ENCODE results near the gene ATG13.
A peak's percentile ranks its signal among the peaks of the same experiment; 100 is the strongest.

The ATG13 gene

GRCh38 chr11:46615756-46616155 is 1.6 kb upstream of the ATG13 start:
- Histone ChIP-seq H3K36me3 (replicated peaks; ENCODE audit: low read depth, low read length) (no peaks in the 10 kb centered on the region), H3K9me3 (ENCODE audit: insufficient read depth, low read length) (no peaks in the 10 kb centered on the region), H4K20me1 (ENCODE audit: insufficient read depth, low read length) (no peaks in the 10 kb centered on the region), H3K4me2 (ENCODE audit: low read length) (no peak overlapping the region), H3K4me1 (ENCODE audit: low read length) (peaks cover 13% of the 10 kb centered on the region), H3K79me2 (ENCODE audit: low read length) (peaks cover 23% of the 10 kb centered on the region), H3K9ac (ENCODE audit: low read length) (no peak overlapping the region), H3K4me3 (ENCODE audit: low read length) (no peak overlapping the region), H2AFZ (ENCODE audit: low read depth, low read length) (no peak overlapping the region), H3K27ac (ENCODE audit: low read length) (no peak overlapping the region), H3K27me3 (ENCODE audit: low read depth, low read length) (no peaks in the 10 kb centered on the region)
- TF ChIP-seq EZH2phosphoT487 (IDR thresholded peaks at IDR 0.05; ENCODE audit: low read depth), result no peak
- no peak for TF ChIP-seq CTCF (IDR thresholded peaks at IDR 0.05; ENCODE audit: low read depth, low read length)

- peak overlapping the region; percentile 92 for H3K9ac ChIP-seq (ENCODE audit: low read length)
- peak overlapping the region; percentile 96 for H3K4me3 ChIP-seq (ENCODE audit: low read length)
- H3K36me3 ChIP-seq (replicated peaks; ENCODE audit: low read depth, low read length), result no peaks in the 10 kb centered on the region
- H3K9me3 ChIP-seq (ENCODE audit: insufficient read depth, low read length), result no peaks in the 10 kb centered on the region
- H3K4me2 ChIP-seq (ENCODE audit: low read length), result peak overlapping the region; percentile 79
- peak overlapping the region; percentile 35 for H3K27ac ChIP-seq (ENCODE audit: low read length)
- peaks cover 26% of the 10 kb centered on the region for H3K79me2 ChIP-seq (ENCODE audit: low read length)
- H4K20me1 ChIP-seq (ENCODE audit: insufficient read depth, low read length), result no peaks in the 10 kb centered on the region
- H2AFZ ChIP-seq (ENCODE audit: low read depth, low read length), result peak overlapping the region; percentile 95
- H3K27me3 ChIP-seq (ENCODE audit: low read depth, low read length), result no peaks in the 10 kb centered on the region
- peaks cover 13% of the 10 kb centered on the region for H3K4me1 ChIP-seq (ENCODE audit: low read length)
- TF ChIP-seq CTCF (IDR thresholded peaks at IDR 0.05; ENCODE audit: low read depth, low read length), result no peak
- no peak for TF ChIP-seq EZH2phosphoT487 (IDR thresholded peaks at IDR 0.05; ENCODE audit: low read depth)
These were observed 711 bp upstream of the ATG13 start for GRCh38 chr11:46616551-46617133.

DNA sequence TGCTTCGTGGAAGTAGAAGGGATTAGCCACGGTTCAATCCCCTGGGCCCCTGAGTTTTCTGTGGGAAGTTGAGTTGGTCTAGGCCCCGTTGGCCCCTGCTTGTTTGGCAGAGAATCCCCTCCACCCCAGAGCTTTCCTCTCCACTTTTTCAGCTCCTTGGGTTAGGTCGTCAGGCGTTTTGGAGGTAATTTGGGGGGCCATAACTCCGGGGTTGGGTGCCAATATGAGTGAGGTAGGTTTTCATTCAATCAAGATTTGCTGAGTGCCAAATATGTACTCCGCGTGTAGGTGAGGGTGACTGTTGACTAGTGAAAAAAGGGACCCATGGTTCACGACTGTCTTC is 590 bp downstream of the ATG13 start:
- Histone ChIP-seq H4K20me1 (ENCODE audit: insufficient read depth, low read length) (no peaks in the 10 kb centered on the region), H3K4me2 (ENCODE audit: low read length) (peak overlapping the region; percentile 81), H3K4me1 (ENCODE audit: low read length) (peaks cover 13% of the 10 kb centered on the region), H3K9ac (ENCODE audit: low read length) (peak overlapping the region; percentile 92), H3K27me3 (ENCODE audit: low read depth, low read length) (no peaks in the 10 kb centered on the region), H3K79me2 (ENCODE audit: low read length) (peaks cover 27% of the 10 kb centered on the region), H3K27ac (ENCODE audit: low read length) (peak overlapping the region; percentile 79), H3K36me3 (replicated peaks; ENCODE audit: low read depth, low read length) (no peaks in the 10 kb centered on the region), H2AFZ (ENCODE audit: low read depth, low read length) (peak overlapping the region; percentile 97; the same call in 1 of the 2 replicates), H3K9me3 (ENCODE audit: insufficient read depth, low read length) (no peaks in the 10 kb centered on the region), H3K4me3 (ENCODE audit: low read length) (peak overlapping the region; percentile 96)
- no peak for TF ChIP-seq EZH2phosphoT487 (IDR thresholded peaks at IDR 0.05; ENCODE audit: low read depth)

GRCh38 chr11:46618837-46619236 is 1.5 kb downstream of the ATG13 start:
- H3K27me3 ChIP-seq (ENCODE audit: low read depth, low read length), result no peaks in the 10 kb centered on the region
- peaks cover 13% of the 10 kb centered on the region for H3K4me1 ChIP-seq (ENCODE audit: low read length)
- H3K9me3 ChIP-seq (ENCODE audit: insufficient read depth, low read length), result no peaks in the 10 kb centered on the region
- H3K27ac ChIP-seq (ENCODE audit: low read length), result no peak overlapping the region
- TF ChIP-seq EZH2phosphoT487 (IDR thresholded peaks at IDR 0.05; ENCODE audit: low read depth) (no peak), CTCF (IDR thresholded peaks at IDR 0.05; ENCODE audit: low read depth, low read length) (no peak)
- H3K4me3 ChIP-seq (ENCODE audit: low read length), result no peak overlapping the region
- H3K79me2 ChIP-seq (ENCODE audit: low read length), result peaks cover 27% of the 10 kb centered on the region
- no peak overlapping the region for H2AFZ ChIP-seq (ENCODE audit: low read depth, low read length)
- no peaks in the 10 kb centered on the region for H3K36me3 ChIP-seq (replicated peaks; ENCODE audit: low read depth, low read length)
- peak overlapping the region; percentile 0; the same call in 1 of the 2 replicates for H3K4me2 ChIP-seq (ENCODE audit: low read length)
- no peaks in the 10 kb centered on the region for H4K20me1 ChIP-seq (ENCODE audit: insufficient read depth, low read length)
- no peak overlapping the region for H3K9ac ChIP-seq (ENCODE audit: low read length)

All from OCI-LY3 (cell line).